Measurements from ENCODE around the gene KIAA0930.

The KIAA0930 gene

GRCh38 chr22:45216133-45217003 is 24.3 kb downstream of the KIAA0930 start:
- DNase-seq (ENCODE audit: low spot score) = peak; percentile 51

DNA sequence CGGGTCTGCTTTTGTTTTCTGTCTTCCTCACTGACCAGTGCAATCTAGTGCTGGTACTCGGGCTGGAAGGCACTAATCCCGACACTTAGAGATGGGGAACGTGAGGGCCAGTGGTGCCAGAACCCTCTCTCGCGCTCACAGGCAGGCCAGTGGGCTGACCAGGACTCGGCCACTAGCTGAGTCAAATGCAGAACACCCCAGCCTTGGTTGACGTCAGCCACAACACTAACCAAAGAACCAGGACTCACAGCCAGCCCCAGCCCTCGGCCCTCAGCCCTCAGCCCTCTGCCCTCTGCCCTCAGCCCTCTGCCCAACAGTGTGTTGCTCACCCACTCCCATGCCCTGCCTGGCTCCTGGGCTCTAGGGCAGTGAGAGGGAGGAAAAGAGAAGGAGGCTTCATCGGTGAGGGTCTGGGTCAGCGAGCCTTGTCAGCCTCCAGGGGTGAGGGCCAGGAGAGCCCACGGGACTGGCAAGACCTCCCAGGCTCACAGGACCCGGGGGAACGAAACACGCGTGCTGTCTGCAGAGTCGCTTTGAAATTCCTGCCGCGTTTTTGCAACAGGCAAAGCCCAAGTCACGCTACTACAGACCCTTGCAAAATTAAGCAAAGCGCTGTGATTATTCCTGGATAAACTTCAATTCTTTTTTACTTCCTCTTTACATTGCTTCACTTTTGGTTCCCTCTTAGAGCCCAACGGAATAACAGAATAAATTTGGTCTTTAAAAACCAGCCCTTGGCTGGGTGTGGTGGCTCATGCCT is 27.5 kb downstream of the KIAA0930 start:
- peak; percentile 78 for DNase-seq (ENCODE audit: low spot score)

- peak; percentile 98 for DNase-seq (ENCODE audit: low spot score)
Observed at GRCh38 chr22:45212306-45212709, 28.4 kb downstream of the KIAA0930 start.

DNA sequence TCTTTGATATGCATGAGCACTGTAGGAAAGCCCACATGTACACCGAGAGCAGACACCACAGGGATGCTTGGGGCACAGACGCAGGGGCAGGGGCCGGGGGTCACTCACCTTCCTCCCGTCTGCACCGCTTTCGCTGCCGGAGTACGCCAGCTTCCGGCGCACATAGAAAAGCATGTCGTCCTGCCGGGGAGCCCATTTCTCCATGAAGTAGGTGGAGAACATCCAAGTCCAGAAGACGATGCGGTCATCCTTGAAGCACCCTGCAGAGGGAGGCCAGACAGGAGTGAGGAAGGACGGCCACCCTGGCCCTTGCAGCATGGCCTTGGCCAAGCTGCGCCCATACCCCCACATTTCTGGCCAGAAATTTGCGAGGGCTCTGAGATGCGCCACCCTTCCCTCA is 28.8 kb downstream of the KIAA0930 start:
- DNase-seq (ENCODE audit: low spot score) = peak; percentile 33

DNA sequence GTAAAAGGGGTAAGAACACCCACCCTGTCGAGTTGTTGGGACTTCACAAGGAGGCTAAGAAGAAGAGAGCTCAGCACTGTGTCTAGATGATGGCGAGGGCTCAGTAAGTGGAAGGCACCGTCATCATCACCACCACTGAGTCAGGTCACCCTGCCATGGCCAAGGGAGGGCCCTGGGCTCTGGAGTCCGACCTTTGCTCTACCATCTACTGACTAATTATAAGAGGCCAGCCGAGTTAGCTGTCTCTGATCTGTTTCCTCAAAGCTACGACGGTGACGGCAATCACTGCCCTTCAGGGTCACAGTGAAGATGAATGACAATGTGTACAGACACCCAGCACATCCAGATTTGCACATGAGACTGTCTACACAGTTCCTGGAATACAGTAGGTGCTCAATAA is 29.3 kb downstream of the KIAA0930 start:
- DNase-seq (ENCODE audit: low spot score) = no peak

DNA sequence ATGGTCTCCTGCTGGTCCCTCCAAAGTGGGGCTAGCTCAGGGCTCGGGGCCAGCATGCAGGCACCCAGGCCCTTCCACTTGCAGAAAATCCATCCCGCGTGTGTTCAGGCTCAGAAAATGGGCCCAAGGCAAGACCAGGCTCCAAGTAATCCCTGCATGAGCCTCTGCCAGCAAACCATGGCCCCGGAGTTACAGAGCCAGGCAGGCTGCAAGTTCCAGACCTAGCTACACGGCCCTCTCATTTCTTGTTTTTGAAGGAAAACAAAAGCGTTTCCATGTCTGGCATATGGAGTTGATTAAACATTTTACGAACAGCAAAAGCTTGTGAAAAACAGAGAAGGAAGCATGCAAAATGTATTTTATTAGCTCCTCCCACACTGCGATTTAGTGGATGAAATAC is 29.7 kb downstream of the KIAA0930 start:
- no peak for DNase-seq (ENCODE audit: low spot score)

GRCh38 chr22:45210577-45210976 is 30.1 kb downstream of the KIAA0930 start:
- no peak for DNase-seq (ENCODE audit: low spot score)

DNA sequence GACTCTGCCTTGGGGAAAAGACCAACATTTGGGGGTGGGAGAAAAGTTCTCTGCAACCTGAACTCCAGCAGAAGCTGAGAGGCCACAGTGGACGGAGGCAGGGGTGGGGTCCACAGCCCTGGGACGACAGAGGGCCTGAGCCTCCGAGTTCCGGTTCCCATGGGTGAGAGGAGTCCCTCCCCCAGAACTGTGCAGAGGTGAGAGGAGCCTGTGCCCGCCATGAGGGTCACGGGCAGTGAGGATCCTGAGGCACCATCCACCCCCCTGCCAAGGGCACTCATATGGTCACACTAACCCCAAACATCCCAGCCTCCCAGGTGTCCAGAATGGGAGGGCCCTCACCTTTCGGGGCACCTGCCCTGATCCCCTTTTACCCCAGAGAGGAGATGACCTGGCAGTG is 30.5 kb downstream of the KIAA0930 start:
- DNase-seq (ENCODE audit: low spot score) = no peak

GRCh38 chr22:45208993-45209838 is 31.5 kb downstream of the KIAA0930 start:
- peak; percentile 85 for DNase-seq (ENCODE audit: low spot score)

DNA sequence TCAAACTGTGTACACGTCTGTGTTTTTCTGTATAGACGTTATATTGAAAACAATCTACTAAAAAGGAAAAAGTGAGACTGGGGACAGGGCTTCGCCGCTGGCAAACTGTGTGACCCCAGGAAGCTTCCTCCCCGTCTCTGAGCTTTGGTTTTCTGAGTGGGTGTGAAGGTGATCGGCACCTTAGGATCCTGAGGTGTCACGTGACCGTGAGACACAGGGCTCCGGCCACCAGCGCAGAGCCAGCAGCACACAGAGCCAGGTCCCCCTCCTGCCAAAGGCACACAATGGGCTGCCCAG is 32.0 kb downstream of the KIAA0930 start:
- DNase-seq (ENCODE audit: low spot score) = no peak

GRCh38 chr22:45207981-45208664 is 32.6 kb downstream of the KIAA0930 start:
- DNase-seq (ENCODE audit: low spot score) = no peak

DNA sequence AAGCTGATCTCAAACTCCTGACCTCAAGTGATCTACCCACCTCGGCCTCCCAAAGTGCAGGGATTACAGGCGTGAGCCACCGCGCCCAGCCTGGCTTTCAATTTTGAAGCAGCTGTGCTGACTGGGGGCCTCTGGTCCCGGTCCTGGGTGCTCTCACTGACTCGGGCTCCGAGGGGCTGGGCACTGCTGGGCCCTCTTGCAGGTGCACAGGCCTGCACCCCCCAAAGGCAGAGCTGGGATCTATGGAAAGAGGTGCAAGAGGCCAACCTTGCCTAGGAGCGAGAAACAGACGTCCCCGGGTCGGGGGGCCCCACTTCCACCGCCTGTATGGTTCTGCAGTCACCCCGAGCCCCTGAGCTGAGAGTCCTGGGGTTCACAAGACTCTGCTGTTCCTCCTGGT is 33.2 kb downstream of the KIAA0930 start:
- no peak for DNase-seq (ENCODE audit: low spot score)

GRCh38 chr22:45206233-45206632 is 34.5 kb downstream of the KIAA0930 start:
- DNase-seq (ENCODE audit: low spot score) = no peak

DNA sequence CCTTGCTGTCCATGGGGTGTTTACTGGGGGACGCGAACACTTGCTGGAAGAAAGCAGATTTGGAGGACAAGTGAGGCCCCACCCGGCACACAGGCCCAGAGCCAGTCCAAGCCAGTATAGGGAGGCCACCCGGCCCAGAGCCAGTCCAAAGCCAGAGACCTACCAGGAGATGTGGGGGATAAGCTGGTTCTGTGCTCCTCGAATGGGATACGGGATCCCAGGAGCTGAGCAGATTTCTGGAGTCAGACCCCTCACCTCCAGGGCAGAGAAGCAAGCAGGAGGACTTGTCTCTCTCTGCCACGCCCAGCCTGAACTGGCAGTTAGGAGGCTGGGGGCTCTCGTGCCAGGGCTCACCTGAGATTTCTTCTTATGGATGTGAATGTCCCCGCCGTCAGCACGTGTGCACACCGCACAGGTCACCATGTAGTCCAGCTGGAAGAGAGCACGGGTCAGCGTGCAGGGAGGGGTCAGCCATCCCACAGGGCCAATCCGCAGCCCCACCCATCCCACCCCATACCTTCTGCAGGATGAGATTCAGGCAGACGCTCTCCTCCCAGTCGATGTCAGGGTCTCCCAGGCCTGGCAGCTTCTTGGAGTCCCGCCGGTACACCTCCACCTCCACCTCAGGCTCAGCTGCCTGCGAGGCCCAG is 35.3 kb downstream of the KIAA0930 start:
- no peak for DNase-seq (ENCODE audit: low spot score)

DNA sequence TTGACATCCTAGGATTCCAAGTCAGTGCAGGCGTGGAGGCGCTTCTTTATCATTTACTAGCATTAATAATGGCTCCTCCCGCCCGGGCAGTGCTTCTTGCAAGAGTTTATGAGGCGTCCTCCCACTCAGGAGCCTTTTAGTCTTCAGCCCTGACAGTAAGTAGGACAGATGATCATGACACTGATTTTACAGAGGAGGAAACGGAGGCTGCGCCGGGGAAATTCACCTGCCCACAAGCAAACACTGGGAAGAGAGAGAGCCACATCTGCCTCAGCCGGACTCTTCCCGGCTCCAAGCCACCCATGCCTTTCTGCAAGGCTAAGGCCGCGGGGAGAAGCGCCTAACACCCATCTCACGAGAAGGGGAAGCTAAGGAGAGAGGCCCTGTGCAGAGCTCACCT is 35.9 kb downstream of the KIAA0930 start:
- no peak for DNase-seq (ENCODE audit: low spot score)

GRCh38 chr22:45204241-45204640 is 36.5 kb downstream of the KIAA0930 start:
- no peak for DNase-seq (ENCODE audit: low spot score)

DNA sequence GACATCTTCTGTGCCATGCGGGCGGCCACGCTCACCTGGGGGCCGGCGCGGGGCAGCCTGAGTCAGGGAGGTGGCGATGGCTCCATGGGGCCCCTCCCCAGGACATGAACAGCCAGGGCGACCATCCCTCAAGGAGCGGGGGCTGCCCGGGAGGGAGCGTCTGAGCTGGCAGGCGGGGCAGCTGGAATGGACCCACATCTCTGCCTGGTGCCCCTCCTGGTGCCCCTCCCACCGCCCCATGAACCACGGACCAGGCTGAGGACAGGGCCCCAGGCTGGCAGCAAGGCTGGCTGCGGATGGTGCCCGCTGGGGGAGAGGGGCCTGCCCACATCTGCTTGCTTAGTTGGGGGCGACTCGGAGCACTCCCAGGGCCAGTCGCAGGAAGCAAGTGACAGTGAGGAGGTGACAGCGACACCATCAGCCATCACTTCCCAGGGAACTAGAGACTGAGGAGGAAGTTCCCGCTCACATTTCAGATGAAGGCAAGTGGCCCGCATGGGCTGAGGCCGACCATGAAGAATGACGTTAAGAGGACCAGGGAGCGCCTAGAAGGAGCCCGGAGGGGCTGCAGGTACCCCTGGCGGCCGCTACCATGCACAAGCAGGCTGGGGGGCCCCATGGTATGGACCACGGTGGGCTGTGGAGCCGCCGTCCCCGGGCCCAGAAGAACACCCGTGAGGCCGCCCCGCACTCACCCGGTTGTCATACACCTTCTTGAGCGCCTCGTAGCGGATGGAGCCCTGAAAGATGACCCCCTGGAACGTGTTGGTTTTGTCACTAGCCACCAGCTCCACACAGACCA is 37.3 kb downstream of the KIAA0930 start:
- DNase-seq (ENCODE audit: low spot score) = no peak

DNA sequence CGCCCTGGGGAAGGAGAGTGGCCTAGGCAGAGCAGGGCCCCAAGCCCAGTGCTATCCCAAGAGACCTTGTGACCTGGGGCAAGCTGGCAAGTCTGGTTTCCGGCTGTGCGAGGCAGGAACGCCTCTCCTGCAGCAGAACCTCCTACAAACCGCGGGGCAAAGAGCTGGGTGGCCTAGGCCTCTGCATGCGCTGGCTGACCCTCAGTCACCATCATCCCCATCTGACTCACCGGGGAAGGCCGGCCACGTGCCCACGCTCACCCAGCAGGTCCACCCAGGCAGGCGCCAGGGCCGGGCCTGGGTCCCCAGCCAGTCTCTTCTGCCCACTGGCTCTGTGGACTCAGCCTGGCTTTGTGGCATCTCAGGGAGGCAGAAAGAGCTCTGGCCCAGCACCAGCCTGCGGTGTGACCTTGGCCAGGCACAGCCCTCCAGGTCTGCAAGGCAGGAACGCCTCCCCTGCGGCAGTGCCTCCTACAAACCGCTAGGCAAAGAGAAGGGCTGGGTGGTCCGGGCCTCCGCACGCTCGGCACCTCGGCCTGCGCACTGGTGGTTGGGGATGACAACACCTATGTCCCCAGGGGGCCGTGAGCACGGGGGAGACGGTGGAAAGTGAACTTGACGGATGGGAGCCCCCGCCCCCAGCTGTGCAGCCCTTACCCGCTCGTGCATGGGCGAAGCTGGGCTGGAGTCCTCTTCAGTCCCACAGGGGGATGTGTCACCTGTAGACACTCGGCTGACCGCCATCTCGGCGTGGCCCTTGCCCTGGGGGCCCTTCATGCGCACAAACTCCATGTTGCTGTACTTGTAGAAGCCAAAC is 38.2 kb downstream of the KIAA0930 start:
- DNase-seq (ENCODE audit: low spot score) = no peak

DNA sequence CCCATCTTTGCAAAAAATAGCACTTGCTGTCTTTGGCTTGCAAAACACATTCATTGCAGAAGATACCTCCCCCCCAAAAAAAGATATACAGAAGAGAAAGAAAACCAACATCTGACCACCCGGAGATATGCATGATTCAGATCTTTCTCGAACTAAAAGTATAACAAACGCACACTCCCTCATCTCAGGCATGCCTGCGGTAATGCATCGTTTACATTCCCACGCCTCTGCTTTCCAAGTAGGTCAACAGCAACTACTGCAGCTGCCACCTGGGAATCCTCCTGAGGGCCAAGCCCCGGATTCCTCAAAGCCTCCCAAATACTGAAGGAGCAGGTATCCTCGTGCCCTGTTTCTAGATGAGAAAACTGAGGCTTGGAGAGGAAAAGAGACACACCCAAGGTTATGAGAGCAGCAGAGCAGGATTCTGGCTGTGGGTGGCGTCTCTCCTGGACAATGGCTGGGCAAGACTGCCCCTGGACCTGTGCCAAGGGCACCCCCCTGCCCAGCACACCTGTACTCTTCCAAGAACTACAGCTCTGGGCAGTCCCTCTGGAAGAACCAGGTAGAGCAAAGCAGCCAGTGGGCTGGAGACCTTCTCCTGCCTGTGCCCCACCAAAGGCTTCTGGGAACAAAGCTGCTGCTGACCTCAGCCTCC is 38.9 kb downstream of the KIAA0930 start:
- DNase-seq (ENCODE audit: low spot score) = no peak
